Measurements from ENCODE around the gene CD33.

DNA sequence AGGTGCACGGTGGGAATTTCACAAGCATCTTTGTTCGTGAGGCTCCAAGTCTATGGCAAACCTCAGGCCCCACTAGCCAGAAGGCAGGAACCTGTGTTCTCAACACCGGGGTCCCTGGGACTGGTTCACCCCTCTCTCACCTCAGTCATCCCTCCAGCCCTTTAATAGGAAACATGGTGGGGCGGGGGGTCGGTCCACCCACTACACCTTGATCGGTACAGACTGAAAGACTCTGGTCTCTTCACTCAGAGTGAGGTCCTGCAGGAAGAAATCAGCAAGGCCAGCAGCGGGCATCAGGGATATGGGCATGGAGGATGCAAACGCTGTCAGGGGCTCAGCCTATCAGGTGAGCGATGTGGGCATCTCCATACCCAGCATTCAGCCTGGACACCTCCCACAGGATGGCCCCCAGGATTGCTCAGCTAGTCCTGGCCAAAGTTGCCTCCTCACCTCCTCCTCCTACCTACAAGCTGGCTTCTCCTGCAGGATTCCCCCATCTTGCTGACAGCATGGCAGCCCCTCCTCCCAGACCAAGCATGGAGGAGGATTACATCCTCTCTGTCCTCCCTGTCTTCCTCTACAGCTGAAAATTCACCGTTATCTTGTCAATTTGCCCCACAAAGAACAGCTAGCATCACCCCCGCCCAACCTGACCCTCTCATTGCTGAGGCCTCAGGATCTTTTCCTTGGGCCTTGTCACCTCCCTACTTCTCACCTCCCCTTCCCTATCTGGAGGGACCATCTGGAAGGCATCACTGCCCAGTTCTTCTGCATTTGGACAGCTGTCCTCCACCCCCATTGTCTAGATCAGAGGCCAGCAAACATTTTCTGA, 37.3 kb upstream of the CD33 start:
- TF ChIP-seq, protein P1, sequence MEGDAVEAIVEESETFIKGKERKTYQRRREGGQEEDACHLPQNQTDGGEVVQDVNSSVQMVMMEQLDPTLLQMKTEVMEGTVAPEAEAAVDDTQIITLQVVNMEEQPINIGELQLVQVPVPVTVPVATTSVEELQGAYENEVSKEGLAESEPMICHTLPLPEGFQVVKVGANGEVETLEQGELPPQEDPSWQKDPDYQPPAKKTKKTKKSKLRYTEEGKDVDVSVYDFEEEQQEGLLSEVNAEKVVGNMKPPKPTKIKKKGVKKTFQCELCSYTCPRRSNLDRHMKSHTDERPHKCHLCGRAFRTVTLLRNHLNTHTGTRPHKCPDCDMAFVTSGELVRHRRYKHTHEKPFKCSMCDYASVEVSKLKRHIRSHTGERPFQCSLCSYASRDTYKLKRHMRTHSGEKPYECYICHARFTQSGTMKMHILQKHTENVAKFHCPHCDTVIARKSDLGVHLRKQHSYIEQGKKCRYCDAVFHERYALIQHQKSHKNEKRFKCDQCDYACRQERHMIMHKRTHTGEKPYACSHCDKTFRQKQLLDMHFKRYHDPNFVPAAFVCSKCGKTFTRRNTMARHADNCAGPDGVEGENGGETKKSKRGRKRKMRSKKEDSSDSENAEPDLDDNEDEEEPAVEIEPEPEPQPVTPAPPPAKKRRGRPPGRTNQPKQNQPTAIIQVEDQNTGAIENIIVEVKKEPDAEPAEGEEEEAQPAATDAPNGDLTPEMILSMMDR (IDR thresholded peaks at IDR 0.05; ENCODE audit: borderline replicate concordance, extremely low read depth, low read length, poor library complexity, severe bottlenecking): no peak
- TF ChIP-seq EZH2 (IDR thresholded peaks at IDR 0.05; ENCODE audit: borderline replicate concordance, low read depth, low read length, severe bottlenecking): no peak
